ENCODE results near the gene URAD. TPM values are rescaled to one million over a fixed set of nuclear protein-coding genes. Genes with fewer than 3 reads are reported as not detected.

The URAD gene
- total and polyA plus RNA-seq, 3 donors from 2014 or later, result 0.87 to 1.6 TPM; not detected in 1

- no peak for TF ChIP-seq CTCF (IDR thresholded peaks at IDR 0.05)
- H3K27ac ChIP-seq, result no peak overlapping the region
- H3K9me3 ChIP-seq, result no peaks in the 10 kb centered on the region
- DNase-seq, result no peak
- H3K27me3 ChIP-seq, result no peaks in the 10 kb centered on the region
- WGBS, 2 donors, result 68% methylated on average over 6 to 7 of the region's 7 CpGs
- intact Hi-C loops (cut with DNase I; ENCODE audit: low total_unique reads), result no loop called here
- no peak overlapping the region for H3K4me3 ChIP-seq
- no peaks in the 10 kb centered on the region for H3K36me3 ChIP-seq (ENCODE audit: low read depth, missing control alignments)
- H3K4me1 ChIP-seq, result peaks cover 4% of the 10 kb centered on the region
These were observed 16.6 kb downstream of the URAD start for GRCh38 chr13:27971776-27972477.

- WGBS, 2 donors, result 50 to 68% methylated on average over 12 to 13 of the region's 13 CpGs
- intact Hi-C loops (cut with DNase I; ENCODE audit: low total_unique reads), result no loop called here
- Histone ChIP-seq H3K27ac (no peak overlapping the region), H3K9me3 (no peaks in the 10 kb centered on the region), H3K4me1 (peaks cover 6% of the 10 kb centered on the region), H3K4me3 (no peak overlapping the region), H3K27me3 (no peaks in the 10 kb centered on the region), H3K36me3 (ENCODE audit: low read depth, missing control alignments) (no peaks in the 10 kb centered on the region)
- no peak for DNase-seq
- TF ChIP-seq POLR2A (IDR thresholded peaks at IDR 0.05), result no peak
- no peak for TF ChIP-seq CTCF (IDR thresholded peaks at IDR 0.05)
These were observed 17.3 kb downstream of the URAD start for GRCh38 chr13:27971236-27971645.

- H3K4me1 ChIP-seq, result peaks cover 8% of the 10 kb centered on the region
These were observed 17.9 kb downstream of the URAD start for GRCh38 chr13:27970382-27971235.

GRCh38 chr13:27969866-27970229 lies 18.6 kb downstream of the URAD start:
- Histone ChIP-seq H3K4me1 (peaks cover 6% of the 10 kb centered on the region), H3K27ac (no peak overlapping the region), H3K9me3 (no peaks in the 10 kb centered on the region), H3K36me3 (ENCODE audit: low read depth, missing control alignments) (no peaks in the 10 kb centered on the region), H3K4me3 (no peak overlapping the region), H3K27me3 (no peaks in the 10 kb centered on the region)
- DNase-seq, result no peak
- intact Hi-C loops (cut with DNase I; ENCODE audit: low total_unique reads), result no loop called here
- TF ChIP-seq POLR2A (IDR thresholded peaks at IDR 0.05) (no peak), CTCF (IDR thresholded peaks at IDR 0.05) (no peak)
- 8 to 11% methylated on average over 7 of the region's 7 CpGs for WGBS, 2 donors

More at GRCh38 chr13:27970382-27971235, 17.9 kb downstream of the URAD start:
- 7 to 9% methylated on average over 19 to 51 of the region's 53 CpGs for WGBS, 2 donors
- no peak for TF ChIP-seq POLR2A (IDR thresholded peaks at IDR 0.05)
- TF ChIP-seq CTCF (IDR thresholded peaks at IDR 0.05), result no peak
- H3K9me3 ChIP-seq, result no peaks in the 10 kb centered on the region
- no peaks in the 10 kb centered on the region for H3K36me3 ChIP-seq (ENCODE audit: low read depth, missing control alignments)
- H3K4me3 ChIP-seq, result no peak overlapping the region
- intact Hi-C loops (cut with DNase I; ENCODE audit: low total_unique reads), result no loop called here
- H3K27me3 ChIP-seq, result no peaks in the 10 kb centered on the region
- DNase-seq, result no peak
- no peak overlapping the region for H3K27ac ChIP-seq
